PC-9 (cell line): ENCODE data around the gene FAM168A. TPM values are rescaled to one million over a fixed set of nuclear protein-coding genes. Genes with fewer than 3 reads are reported as not detected.

Experiments used
- BruUV-seq: library from RNA; stranded (reverse); fragments of 400-500 nt; replicated peaks from 2 replicates; lab custom pipeline; 2021; lab: Mats Ljungman, UMichigan
- CTCF ChIA-PET: fragments of 300-600 bp; sonication (Branson Sonifier 250); formaldehyde crosslinking; loops from one replicate; lab custom pipeline; 2022; ENCODE audit warnings: antibody characterized with exemption; lab: Charles Lee
- POLR2A ChIA-PET: fragments of 300-600 bp; sonication (Branson Sonifier 250); formaldehyde crosslinking; loops from one replicate; lab custom pipeline; 2022; ENCODE audit warnings: antibody characterized with exemption; ENCODE audit not compliant: unreplicated experiment; lab: Charles Lee
- DNase-seq, 2 experiments: peaks; one replicate each; pipeline versions ENCODE4 v3.0.0 to v3.0.0-alpha.2; 2015 to 2022; ENCODE audit warnings: mixed read lengths in 1 of 2
- H2AFZ ChIP-seq: fragments of 200-600 bp; sonication (generic); 2 replicates; pipeline ENCODE4 v1.8.1; 2017; ENCODE audit warnings: antibody characterized with exemption
- H3F3A ChIP-seq: fragments of 200-600 bp; sonication (generic); 2 replicates; pipeline ENCODE4 v1.8.1; 2017; ENCODE audit warnings: antibody characterized with exemption, mild to moderate bottlenecking, low read depth; ENCODE audit not compliant: insufficient read depth
- H3K27ac ChIP-seq: fragments of 200-600 bp; sonication (generic); 2 replicates; pipeline ENCODE4 v1.6.1; 2016; ENCODE audit warnings: mixed run types
- H3K27me3 ChIP-seq: fragments of 200-600 bp; sonication (generic); 2 replicates; pipeline ENCODE4 v1.6.1; 2016; ENCODE audit warnings: low read depth, mixed run types; ENCODE audit not compliant: insufficient read depth
- H3K36me3 ChIP-seq: fragments of 200-600 bp; sonication (generic); 2 replicates; pipeline ENCODE4 v1.6.1; 2016; ENCODE audit warnings: low read depth, mixed run types
- H3K4me1 ChIP-seq: fragments of 200-600 bp; sonication (generic); replicated peaks from 2 replicates; pipeline ENCODE4 v1.6.1; 2016; ENCODE audit warnings: mixed run types; ENCODE audit not compliant: insufficient read depth
- H3K4me2 ChIP-seq: fragments of 200-600 bp; sonication (generic); 2 replicates; pipeline ENCODE4 v1.6.1; 2017; ENCODE audit warnings: mixed run types
- H3K4me3 ChIP-seq: fragments of 200-600 bp; sonication (generic); 2 replicates; pipeline ENCODE4 v1.6.1; 2016; ENCODE audit warnings: mixed run types
- H3K79me2 ChIP-seq: fragments of 200-600 bp; sonication (generic); 2 replicates; pipeline ENCODE4 v1.6.1; 2017; ENCODE audit warnings: low read depth, mixed run types
- H3K9me2 ChIP-seq: fragments of 200-600 bp; sonication (generic); 2 replicates; pipeline ENCODE4 v1.8.1; 2017; ENCODE audit warnings: mild to moderate bottlenecking; ENCODE audit not compliant: insufficient read depth
- H3K9me3 ChIP-seq: fragments of 200-600 bp; sonication (generic); 2 replicates; pipeline ENCODE4 v1.8.1; 2016; ENCODE audit warnings: low read depth; ENCODE audit not compliant: insufficient read depth
- H4K20me1 ChIP-seq: fragments of 200-600 bp; sonication (generic); 2 replicates; pipeline ENCODE4 v1.8.1; 2017; ENCODE audit not compliant: insufficient read depth
- CTCF ChIP-seq: fragments of 200-600 bp; sonication (generic); conservative IDR thresholded peaks from 2 replicates; pipeline ENCODE4 v1.6.1; 2017; ENCODE audit warnings: mixed run types, antibody characterized with exemption, mild to moderate bottlenecking, moderate library complexity
- EZH2 ChIP-seq: fragments of 200-600 bp; sonication (generic); IDR thresholded peaks from 2 replicates; pipeline ENCODE4 v1.8.0; 2017; ENCODE audit warnings: antibody characterized with exemption, low read depth
- intact Hi-C: fragments of 100-400 bp; cut with micrococcal nuclease; formaldehyde crosslinking; loops from one replicate; pipeline ENCODE4 v1.10.0; 2022; ENCODE audit not compliant: unreplicated experiment
- total RNA-seq: library from RNA; stranded (reverse); gene quantifications from 2 replicates; pipeline ENCODE4 v1.2.3, GENCODE V29; 2021

Gene FAM168A
- total RNA-seq, 1 experiment from 2014 or later = 51.2 TPM

GRCh38 chr11:73629907-73630306 is 32.0 kb upstream of the FAM168A start:
- Histone ChIP-seq H3K4me2 (no peak overlapping the region), H3K79me2 (no peaks in the 10 kb centered on the region), H3K9me2 (no peaks in the 10 kb centered on the region), H3K9me3 (no peaks in the 10 kb centered on the region), H3K27ac (no peak overlapping the region), H4K20me1 (no peaks in the 10 kb centered on the region), H3K27me3 (0 out of 2 replicates have a peak, but pooled peaks cover under 1% of the 10 kb centered on the region), H3K4me1 (0 out of 2 replicates have a peak, but pooled peaks cover 4% of the 10 kb centered on the region), H3K36me3 (no peaks in the 10 kb centered on the region), H3F3A (no peaks in the 10 kb centered on the region), H3K4me3 (no peak overlapping the region), H2AFZ (no peak overlapping the region)
- no peak for DNase-seq
- intact Hi-C loops = no loop called here
- ChIA-PET CTCF (interaction anchor here (0.6 kb wide), 1 partner anchor 11 kb away, joined by 3 read pairs; no protein-coding TSS in a partner anchor), POLR2A (no interaction called here)
- no peak for TF ChIP-seq CTCF
- no TSS peak for BruUV-seq

- H3K79me2 ChIP-seq = no peaks in the 10 kb centered on the region
- H3K4me3 ChIP-seq = no peak overlapping the region; the same call in 1 of the 2 replicates
- CTCF ChIA-PET = interaction anchor here (0.5 to 2.2 kb wide), 15 partner anchors 9 to 841 kb away, joined by 3 to 59 read pairs (median 5); partner anchors contain the start of gene FAM168A
- no peaks in the 10 kb centered on the region for H4K20me1 ChIP-seq
- H3K36me3 ChIP-seq = no peaks in the 10 kb centered on the region
- 0 out of 2 replicates have a peak, but pooled peaks cover 3% of the 10 kb centered on the region for H3K27me3 ChIP-seq
- peak; percentile 71 to 84 for DNase-seq
- 0 out of 2 replicates have a peak overlapping the region, but pooled peaks have one; percentile 32 for H2AFZ ChIP-seq
- H3K4me1 ChIP-seq = 0 out of 2 replicates have a peak, but pooled peaks cover 4% of the 10 kb centered on the region
- intact Hi-C loops = loop anchor here (1.0 to 2.0 kb wide), 3 partner anchors 35 to 305 kb away; no protein-coding TSS in a partner anchor
- TF ChIP-seq CTCF (peak; percentile 96), EZH2 (no peak)
- no peaks in the 10 kb centered on the region for H3K9me3 ChIP-seq
- POLR2A ChIA-PET = interaction anchor here (0.6 to 0.7 kb wide), 4 partner anchors 207 to 746 kb away, joined by 3 to 8 read pairs (median 3); no protein-coding TSS in a partner anchor
- no peaks in the 10 kb centered on the region for H3F3A ChIP-seq
- peak overlapping the region; percentile 68 for H3K4me2 ChIP-seq
- H3K9me2 ChIP-seq = no peaks in the 10 kb centered on the region
- H3K27ac ChIP-seq = no peak overlapping the region
- BruUV-seq = no TSS peak
Observed at GRCh38 chr11:73625696-73626318, 27.9 kb upstream of the FAM168A start.

- 0 out of 2 replicates have a peak, but pooled peaks cover 3% of the 10 kb centered on the region for H3K27me3 ChIP-seq
- no peak overlapping the region for H3K4me2 ChIP-seq
- ChIA-PET CTCF (no interaction called here), POLR2A (no interaction called here)
- H3K4me1 ChIP-seq = 0 out of 2 replicates have a peak, but pooled peaks cover 4% of the 10 kb centered on the region
- H3K36me3 ChIP-seq = no peaks in the 10 kb centered on the region
- no peaks in the 10 kb centered on the region for H4K20me1 ChIP-seq
- H2AFZ ChIP-seq = no peak overlapping the region
- H3K9me3 ChIP-seq = no peaks in the 10 kb centered on the region
- no peak for TF ChIP-seq CTCF
- TF ChIP-seq EZH2 = no peak
- intact Hi-C loops = loop anchor here (2.0 kb wide), 1 partner anchor 307 kb away; no protein-coding TSS in a partner anchor
- no peaks in the 10 kb centered on the region for H3F3A ChIP-seq
- no peaks in the 10 kb centered on the region for H3K9me2 ChIP-seq
- H3K27ac ChIP-seq = no peak overlapping the region
- DNase-seq = no peak
- no peak overlapping the region for H3K4me3 ChIP-seq
- H3K79me2 ChIP-seq = no peaks in the 10 kb centered on the region
- no TSS peak for BruUV-seq
Observed at GRCh38 chr11:73623686-73624085, 25.8 kb upstream of the FAM168A start.
